SU-DHL-6 (cell line): ENCODE results near the gene NUP85.

Source experiments
- EZH2phosphoT487 ChIP-seq: fragments of 200-600 bp; sonication (generic), shearing (Covaris generic); conservative IDR thresholded peaks from 2 replicates; pipeline ENCODE4 v1.6.1; 2018; ENCODE audit warnings: mild to moderate bottlenecking, antibody characterized with exemption, low read length, moderate library complexity, mixed read lengths
- TF ChIP-seq, protein P1 (sequence below): fragments of 200-600 bp; sonication (generic); IDR thresholded peaks from one replicate; pipeline ENCODE4 v1.5.1; 2017; ENCODE audit warnings: antibody characterized with exemption, mild to moderate bottlenecking, low read length, moderate library complexity; ENCODE audit not compliant: insufficient read depth, poor library complexity, severe bottlenecking

DNA sequence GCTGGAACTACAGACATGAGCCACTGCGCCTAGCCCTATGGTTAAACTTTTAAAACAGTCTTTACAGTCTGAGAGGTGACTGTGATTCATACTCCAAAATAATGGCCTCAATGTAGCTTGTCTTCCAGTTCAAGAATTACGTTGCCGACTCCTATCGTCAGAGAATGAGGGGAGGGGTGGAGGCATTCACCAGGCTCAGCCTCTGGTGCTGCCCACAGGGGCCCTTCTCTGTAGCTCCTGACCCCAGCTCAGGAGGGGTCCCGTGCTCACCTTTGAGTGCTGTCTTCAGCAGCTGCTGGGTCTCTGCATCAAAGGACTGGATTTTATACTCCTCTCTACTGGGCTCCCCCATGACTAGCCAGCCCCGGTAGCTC is 64.4 kb downstream of the NUP85 start:
- TF ChIP-seq, protein P1, sequence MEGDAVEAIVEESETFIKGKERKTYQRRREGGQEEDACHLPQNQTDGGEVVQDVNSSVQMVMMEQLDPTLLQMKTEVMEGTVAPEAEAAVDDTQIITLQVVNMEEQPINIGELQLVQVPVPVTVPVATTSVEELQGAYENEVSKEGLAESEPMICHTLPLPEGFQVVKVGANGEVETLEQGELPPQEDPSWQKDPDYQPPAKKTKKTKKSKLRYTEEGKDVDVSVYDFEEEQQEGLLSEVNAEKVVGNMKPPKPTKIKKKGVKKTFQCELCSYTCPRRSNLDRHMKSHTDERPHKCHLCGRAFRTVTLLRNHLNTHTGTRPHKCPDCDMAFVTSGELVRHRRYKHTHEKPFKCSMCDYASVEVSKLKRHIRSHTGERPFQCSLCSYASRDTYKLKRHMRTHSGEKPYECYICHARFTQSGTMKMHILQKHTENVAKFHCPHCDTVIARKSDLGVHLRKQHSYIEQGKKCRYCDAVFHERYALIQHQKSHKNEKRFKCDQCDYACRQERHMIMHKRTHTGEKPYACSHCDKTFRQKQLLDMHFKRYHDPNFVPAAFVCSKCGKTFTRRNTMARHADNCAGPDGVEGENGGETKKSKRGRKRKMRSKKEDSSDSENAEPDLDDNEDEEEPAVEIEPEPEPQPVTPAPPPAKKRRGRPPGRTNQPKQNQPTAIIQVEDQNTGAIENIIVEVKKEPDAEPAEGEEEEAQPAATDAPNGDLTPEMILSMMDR: no peak
- no peak for TF ChIP-seq EZH2phosphoT487
